HepG2 (cell line): ENCODE results near the gene NMNAT1. TPM values are rescaled to one million over a fixed set of nuclear protein-coding genes. Genes with fewer than 3 reads are reported as not detected.
A peak's percentile ranks its signal among the peaks of the same experiment; 100 is the strongest.

Source experiments
- ARNT ChIP-seq: fragments of 450-650 bp; IDR thresholded peaks from 2 replicates; pipeline ENCODE4 v1.6.1; 2017
- CENPX ChIP-seq: sonication (generic); formaldehyde crosslinking; IDR thresholded peaks from 2 replicates; pipeline ENCODE4 v1.9.0; 2021; ENCODE audit warnings: mild to moderate bottlenecking, missing genetic modification reagents, moderate library complexity
- EP300 ChIP-seq, 3 experiments: sonication (generic) in 1 of 3; formaldehyde crosslinking in 1 of 3; IDR thresholded peaks; 2 replicates each; pipeline versions ENCODE4 v1.5.1 to v1.6.1; 2011 to 2020; ENCODE audit warnings: low read depth in 2 of 3, low read length in 2 of 3, borderline replicate concordance in 1 of 3, improper control_type of control experiment in 1 of 3, mild to moderate bottlenecking in 1 of 3, missing genetic modification reagents in 1 of 3, moderate library complexity in 1 of 3
- FOXA3 ChIP-seq: IDR thresholded peaks from 2 replicates; pipeline ENCODE4 v1.6.1; 2016; ENCODE audit warnings: missing genetic modification reagents, missing compliant biosample characterization
- FOXP4 ChIP-seq: sonication (generic); formaldehyde crosslinking; IDR thresholded peaks from 2 replicates; pipeline ENCODE4 v1.4.0; 2020; ENCODE audit warnings: missing genetic modification reagents
- HDAC2 ChIP-seq: sonication (generic); formaldehyde crosslinking; IDR thresholded peaks from 2 replicates; pipeline ENCODE4 v1.4.0; 2020; ENCODE audit warnings: missing genetic modification reagents
- HOXA3 ChIP-seq: sonication (generic); formaldehyde crosslinking; IDR thresholded peaks from 2 replicates; pipeline ENCODE4 v1.5.0; 2020; ENCODE audit warnings: missing genetic modification reagents
- KAT2B ChIP-seq: fragments of 150-350 bp; IDR thresholded peaks from 2 replicates; pipeline ENCODE4 v1.6.1; 2014; ENCODE audit warnings: low read depth, low read length, borderline replicate concordance
- MAX ChIP-seq: IDR thresholded peaks from 2 replicates; pipeline ENCODE4 v1.6.1; 2012; ENCODE audit warnings: inconsistent platforms
- PRDM4 ChIP-seq: sonication (generic); formaldehyde crosslinking; IDR thresholded peaks from 2 replicates; pipeline ENCODE4 v1.9.0; 2021; ENCODE audit warnings: missing genetic modification reagents, borderline replicate concordance
- RAD21 ChIP-seq: fragments of 450-650 bp; formaldehyde crosslinking; IDR thresholded peaks from 2 replicates; pipeline ENCODE4 v1.5.0; 2020; ENCODE audit warnings: mild to moderate bottlenecking
- REPIN1 ChIP-seq: sonication (generic); formaldehyde crosslinking; IDR thresholded peaks from 2 replicates; pipeline ENCODE4 v1.8.0; 2022; ENCODE audit warnings: missing genetic modification reagents, low read depth, mild to moderate bottlenecking, borderline replicate concordance
- SP5 ChIP-seq: IDR thresholded peaks from 2 replicates; pipeline ENCODE4 v1.6.1; 2016; ENCODE audit warnings: low read depth, borderline replicate concordance
- TARDBP ChIP-seq: sonication (generic); formaldehyde crosslinking; IDR thresholded peaks from 2 replicates; pipeline ENCODE4 v1.8.0; 2022; ENCODE audit warnings: mild to moderate bottlenecking, missing genetic modification reagents
- YY1 ChIP-seq: IDR thresholded peaks from 2 replicates; pipeline ENCODE4 v1.6.1; 2011; ENCODE audit warnings: low read length, low read depth, moderate library complexity, mild to moderate bottlenecking; ENCODE audit not compliant: insufficient read depth, insufficient replicate concordance
- ZBTB2 ChIP-seq: sonication (generic); formaldehyde crosslinking; IDR thresholded peaks from 2 replicates; pipeline ENCODE4 v1.8.0; 2022; ENCODE audit warnings: low read depth, missing genetic modification reagents
- ZNF563 ChIP-seq: sonication (generic); formaldehyde crosslinking; IDR thresholded peaks from 2 replicates; pipeline ENCODE4 v1.8.0; 2022; ENCODE audit warnings: mild to moderate bottlenecking, moderate library complexity, missing genetic modification reagents
- ZNF687 ChIP-seq: sonication (generic); formaldehyde crosslinking; IDR thresholded peaks from 2 replicates; pipeline ENCODE4 v1.5.1; 2020; ENCODE audit warnings: mild to moderate bottlenecking, missing genetic modification reagents, moderate library complexity
- polyA plus RNA-seq, 8 experiments: library from polyadenylated mRNA; depleted of rRNA in 3 of 8; stranded (reverse) in 7 of 8; unstranded in 1 of 8; fragments of >200 nt; fragmentation: Illumina TruSeq in 4 of 8; extraction: Trizol in 4 of 8; gene quantifications; 2 replicates each; pipeline versions ENCODE4 v1.2.1 to v1.2.3, GENCODE V29; 2011 to 2016; ENCODE audit warnings: low read depth in 4 of 8, missing spikeins in 1 of 8, mixed read lengths in 1 of 8; ENCODE audit not compliant: insufficient read depth in 1 of 8
- total RNA-seq, 5 experiments: library from RNA; depleted of rRNA; stranded (reverse); fragments of >200 nt; fragmentation: Illumina TruSeq; extraction: Trizol; gene quantifications; 2 replicates each; pipeline ENCODE4 v1.2.3, GENCODE V29; 2016; ENCODE audit warnings: low read depth in 1 of 5

The NMNAT1 gene
- total and polyA plus RNA-seq, 2 of the 13 experiments (the other 11 are each of a cell fraction or from before 2014, with no cell fraction given): 5.6 to 12.2 TPM

- TF ChIP-seq CENPX (CRISPR knock-in tag): no peak
- 0 out of 2 replicates have a peak, but pooled peaks have one; percentile 21 for TF ChIP-seq MAX
- TF ChIP-seq TARDBP (CRISPR knock-in tag): 0 out of 2 replicates have a peak, but pooled peaks have one; percentile 30
- 0 out of 2 replicates have a peak, but pooled peaks have one; percentile 13 for TF ChIP-seq FOXP4 (CRISPR knock-in tag)
- peak; percentile 46 for TF ChIP-seq HOXA3
- peak; percentile 25 for TF ChIP-seq YY1
- TF ChIP-seq FOXA3: 0 out of 2 replicates have a peak, but pooled peaks have one; percentile 21
- TF ChIP-seq EP300 (IDR thresholded peaks at IDR 0.05; ENCODE audit: low read depth in 2 of 2, low read length in 2 of 2): peak in 1 of 2 experiments; percentile 42; a peak in 1 of 4 replicates
- TF ChIP-seq EP300 (CRISPR knock-in tag; IDR thresholded peaks at IDR 0.05; ENCODE audit: borderline replicate concordance): no peak
- TF ChIP-seq HDAC2: peak; percentile 38; the same call in 1 of the 2 replicates
- TF ChIP-seq REPIN1: peak; percentile 29; the same call in 1 of the 2 replicates
- TF ChIP-seq PRDM4 (CRISPR knock-in tag): no peak
- TF ChIP-seq SP5 (CRISPR knock-in tag): peak; percentile 33; the same call in 1 of the 2 replicates
- TF ChIP-seq RAD21 (CRISPR knock-in tag): no peak
- no peak for TF ChIP-seq KAT2B
- no peak for TF ChIP-seq ARNT
- TF ChIP-seq ZNF687: no peak
- TF ChIP-seq ZNF563 (CRISPR knock-in tag): no peak
- no peak for TF ChIP-seq ZBTB2 (CRISPR knock-in tag)
Observed at GRCh38 chr1:9912264-9912936, 30.9 kb upstream of the NMNAT1 start (continued).
